Epidermal melanocyte (primary cell): ENCODE results near the gene SCAF1.

ENCODE experiments used
- DNase-seq: peaks from one replicate; pipeline ENCODE4 v3.0.0; 2011; ENCODE audit warnings: low spot score; ENCODE audit not compliant: insufficient read length

Gene SCAF1

DNA sequence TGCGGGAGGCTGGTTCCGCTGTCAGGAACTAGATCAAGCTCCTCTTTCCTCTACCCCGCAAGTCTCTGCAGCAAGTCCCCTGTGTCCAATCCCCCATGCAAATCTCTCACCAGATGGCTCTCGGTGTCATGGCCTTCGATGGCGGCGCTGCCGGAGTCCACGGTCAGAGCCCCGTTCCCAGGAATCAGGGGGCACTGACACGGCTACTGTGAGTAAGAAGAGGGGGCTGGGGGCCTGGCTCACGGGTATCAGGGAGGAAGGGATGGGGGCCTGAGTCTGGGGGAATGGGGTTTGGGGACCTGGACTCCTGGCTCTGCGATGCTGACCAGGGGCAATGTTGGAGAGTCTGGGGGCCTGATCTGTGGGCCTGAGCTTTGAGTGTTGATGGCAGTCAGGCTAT, 4.0 kb downstream of the SCAF1 start:
- DNase-seq: no peak

DNA sequence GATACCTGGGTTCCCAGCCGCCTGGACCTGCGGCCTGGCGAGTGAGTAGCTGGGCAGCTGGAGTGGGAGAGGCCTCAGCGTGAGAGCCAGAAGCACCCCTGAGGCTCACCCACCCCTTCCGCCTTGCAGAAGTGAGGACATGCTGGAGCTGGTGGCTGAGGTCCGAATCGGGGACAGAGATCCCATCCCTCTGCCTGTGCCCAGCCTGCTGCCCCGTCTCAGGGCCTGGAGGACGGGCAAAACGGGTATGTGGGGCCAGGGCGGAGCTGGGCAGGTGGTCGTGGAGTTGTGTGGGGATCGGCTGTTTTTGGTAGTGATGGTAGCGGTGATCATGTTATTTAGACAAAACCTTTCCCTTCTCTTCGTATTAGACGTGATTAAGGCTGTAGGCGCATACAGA, 4.6 kb downstream of the SCAF1 start:
- no peak for DNase-seq

DNA sequence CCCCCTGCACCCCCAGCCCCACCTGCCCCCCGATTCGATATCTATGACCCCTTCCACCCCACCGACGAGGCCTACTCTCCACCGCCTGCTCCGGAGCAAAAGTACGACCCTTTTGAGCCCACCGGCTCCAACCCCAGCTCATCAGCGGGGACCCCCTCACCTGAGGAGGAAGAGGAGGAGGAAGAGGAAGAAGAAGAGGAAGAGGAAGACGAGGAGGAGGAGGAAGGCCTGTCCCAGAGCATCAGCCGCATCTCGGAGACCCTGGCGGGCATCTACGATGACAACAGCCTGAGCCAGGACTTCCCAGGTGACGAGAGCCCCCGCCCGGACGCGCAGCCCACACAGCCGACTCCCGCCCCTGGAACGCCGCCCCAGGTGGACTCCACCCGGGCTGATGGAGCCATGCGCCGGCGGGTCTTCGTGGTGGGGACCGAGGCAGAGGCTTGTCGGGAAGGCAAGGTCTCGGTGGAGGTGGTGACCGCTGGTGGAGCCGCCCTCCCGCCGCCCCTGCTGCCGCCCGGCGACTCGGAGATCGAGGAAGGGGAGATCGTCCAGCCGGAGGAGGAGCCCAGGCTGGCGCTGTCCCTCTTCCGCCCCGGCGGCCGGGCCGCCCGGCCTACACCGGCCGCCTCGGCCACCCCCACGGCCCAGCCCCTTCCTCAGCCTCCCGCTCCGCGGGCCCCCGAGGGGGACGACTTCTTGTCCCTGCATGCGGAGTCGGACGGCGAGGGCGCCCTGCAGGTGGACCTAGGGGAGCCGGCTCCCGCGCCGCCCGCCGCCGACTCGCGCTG, 9.2 kb downstream of the SCAF1 start:
- DNase-seq: no peak

DNA sequence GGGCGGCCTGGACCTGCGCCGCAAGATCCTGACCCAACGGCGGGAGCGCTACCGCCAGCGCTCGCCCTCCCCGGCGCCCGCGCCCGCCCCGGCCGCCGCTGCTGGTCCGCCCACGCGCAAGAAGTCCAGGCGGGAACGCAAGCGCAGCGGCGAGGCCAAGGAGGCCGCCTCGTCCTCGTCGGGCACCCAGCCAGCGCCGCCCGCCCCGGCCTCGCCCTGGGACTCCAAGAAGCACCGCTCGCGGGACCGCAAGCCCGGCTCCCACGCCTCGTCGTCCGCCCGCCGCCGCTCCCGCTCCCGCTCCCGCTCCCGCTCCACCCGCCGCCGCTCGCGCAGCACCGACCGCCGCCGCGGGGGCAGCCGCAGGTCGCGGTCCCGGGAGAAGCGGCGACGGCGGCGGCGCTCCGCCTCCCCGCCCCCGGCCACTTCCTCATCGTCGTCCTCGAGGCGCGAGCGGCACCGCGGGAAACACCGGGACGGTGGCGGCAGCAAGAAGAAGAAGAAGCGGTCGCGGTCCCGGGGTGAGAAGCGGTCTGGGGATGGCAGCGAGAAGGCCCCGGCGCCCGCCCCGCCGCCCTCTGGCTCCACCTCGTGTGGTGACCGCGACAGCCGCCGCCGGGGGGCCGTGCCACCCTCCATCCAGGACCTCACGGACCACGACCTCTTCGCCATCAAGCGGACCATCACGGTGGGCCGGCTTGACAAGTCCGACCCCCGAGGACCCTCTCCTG, 10.0 kb downstream of the SCAF1 start:
- DNase-seq: no peak

DNA sequence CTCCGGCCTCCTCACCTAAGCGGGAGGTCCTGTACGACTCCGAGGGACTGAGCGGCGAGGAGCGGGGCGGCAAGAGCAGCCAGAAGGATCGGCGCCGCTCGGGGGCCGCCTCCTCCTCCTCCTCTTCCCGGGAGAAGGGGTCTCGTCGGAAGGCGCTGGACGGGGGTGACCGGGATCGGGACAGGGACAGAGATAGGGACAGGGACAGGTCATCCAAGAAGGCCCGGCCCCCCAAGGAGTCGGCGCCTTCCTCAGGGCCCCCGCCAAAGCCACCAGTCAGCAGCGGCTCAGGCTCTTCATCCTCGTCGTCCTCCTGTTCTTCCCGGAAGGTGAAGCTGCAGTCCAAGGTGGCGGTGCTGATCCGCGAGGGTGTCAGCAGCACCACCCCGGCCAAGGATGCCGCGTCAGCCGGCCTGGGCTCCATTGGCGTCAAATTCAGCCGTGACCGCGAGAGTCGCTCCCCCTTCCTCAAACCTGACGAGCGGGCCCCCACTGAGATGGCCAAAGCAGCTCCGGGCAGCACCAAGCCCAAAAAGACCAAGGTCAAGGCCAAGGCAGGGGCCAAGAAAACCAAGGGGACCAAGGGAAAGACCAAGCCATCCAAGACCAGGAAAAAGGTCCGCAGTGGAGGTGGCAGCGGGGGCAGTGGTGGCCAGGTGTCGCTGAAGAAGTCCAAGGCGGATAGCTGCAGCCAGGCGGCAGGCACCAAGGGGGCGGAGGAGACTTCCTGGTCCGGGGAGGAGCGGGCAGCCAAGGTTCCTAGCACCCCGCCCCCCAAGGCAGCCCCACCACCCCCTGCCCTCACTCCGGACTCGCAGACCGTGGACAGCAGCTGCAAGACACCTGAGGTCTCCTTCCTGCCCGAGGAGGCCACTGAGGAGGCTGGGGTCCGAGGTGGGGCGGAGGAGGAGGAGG, 10.8 kb downstream of the SCAF1 start:
- DNase-seq: no peak

DNA sequence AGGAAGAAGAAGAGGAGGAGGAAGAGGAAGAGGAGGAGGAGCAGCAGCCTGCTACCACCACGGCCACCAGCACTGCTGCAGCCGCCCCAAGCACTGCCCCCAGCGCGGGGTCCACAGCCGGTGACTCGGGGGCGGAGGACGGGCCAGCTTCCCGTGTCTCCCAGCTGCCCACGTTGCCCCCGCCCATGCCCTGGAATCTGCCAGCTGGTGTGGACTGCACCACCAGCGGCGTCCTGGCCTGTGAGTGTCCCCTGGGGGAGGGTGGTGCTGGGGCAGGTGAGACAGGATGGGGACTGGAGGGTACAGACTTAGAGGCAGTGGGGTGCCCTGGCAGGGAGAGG, 11.4 kb downstream of the SCAF1 start:
- DNase-seq: no peak

DNA sequence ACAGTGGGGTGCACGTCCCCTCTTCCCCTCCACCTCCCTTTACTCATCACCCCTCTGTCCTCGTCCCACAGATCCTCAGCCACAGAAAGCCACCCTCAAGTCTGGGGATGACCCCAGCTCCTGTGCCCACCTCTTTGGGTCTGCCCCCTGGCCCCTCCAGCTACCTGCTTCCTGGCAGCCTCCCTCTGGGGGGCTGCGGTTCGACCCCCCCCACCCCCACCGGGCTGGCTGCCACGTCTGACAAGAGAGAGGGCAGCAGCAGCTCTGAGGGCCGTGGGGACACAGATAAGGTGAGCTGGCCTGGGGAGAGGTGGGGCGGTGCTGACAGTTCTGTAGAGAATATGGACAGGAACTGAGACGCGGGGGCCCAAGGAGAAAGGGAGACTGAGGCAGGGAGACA, 12.6 kb downstream of the SCAF1 start:
- DNase-seq: no peak

DNA sequence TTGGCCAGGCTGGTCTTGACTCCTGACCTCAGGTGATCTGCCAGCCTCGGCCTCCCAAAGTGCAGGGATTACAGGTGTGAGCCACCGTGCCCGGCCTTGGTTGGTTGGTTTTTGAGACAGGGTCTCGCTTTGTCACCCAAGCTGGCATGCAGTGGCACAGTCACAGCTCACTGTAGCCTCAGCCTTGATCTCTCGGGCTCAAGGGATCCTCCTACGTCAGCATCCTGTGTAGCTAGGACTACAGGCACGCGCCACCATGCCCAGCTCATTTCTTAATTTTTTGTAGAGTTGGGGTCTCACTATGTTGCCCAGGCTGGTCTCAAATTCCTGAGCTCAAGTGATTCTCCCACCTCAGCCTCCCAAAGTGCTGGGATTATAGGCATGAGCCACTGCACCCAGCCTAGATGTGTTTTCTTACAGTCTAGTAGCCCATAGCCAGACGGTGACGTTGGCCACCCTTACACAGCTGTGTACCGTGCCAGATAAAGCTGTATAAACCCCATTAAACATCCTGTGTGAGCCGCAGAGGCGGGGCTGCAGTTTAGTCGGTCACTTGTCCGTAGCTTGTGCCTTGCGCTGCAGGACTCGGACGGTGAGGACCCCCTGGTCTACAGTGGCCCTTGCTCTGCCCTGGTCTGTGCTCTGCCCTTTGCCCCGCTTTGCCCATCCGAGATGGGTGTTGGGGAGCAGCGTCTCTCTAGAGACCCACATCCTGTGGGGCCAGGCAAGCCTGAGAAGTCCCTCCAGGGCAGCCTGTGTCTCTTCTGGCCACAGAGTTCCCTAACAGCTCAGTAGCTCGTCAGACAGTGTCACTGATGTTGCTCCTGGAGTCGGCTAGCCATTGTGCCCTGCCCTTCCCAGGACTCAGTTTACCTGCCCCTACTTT, 13.8 kb downstream of the SCAF1 start:
- DNase-seq: no peak

DNA sequence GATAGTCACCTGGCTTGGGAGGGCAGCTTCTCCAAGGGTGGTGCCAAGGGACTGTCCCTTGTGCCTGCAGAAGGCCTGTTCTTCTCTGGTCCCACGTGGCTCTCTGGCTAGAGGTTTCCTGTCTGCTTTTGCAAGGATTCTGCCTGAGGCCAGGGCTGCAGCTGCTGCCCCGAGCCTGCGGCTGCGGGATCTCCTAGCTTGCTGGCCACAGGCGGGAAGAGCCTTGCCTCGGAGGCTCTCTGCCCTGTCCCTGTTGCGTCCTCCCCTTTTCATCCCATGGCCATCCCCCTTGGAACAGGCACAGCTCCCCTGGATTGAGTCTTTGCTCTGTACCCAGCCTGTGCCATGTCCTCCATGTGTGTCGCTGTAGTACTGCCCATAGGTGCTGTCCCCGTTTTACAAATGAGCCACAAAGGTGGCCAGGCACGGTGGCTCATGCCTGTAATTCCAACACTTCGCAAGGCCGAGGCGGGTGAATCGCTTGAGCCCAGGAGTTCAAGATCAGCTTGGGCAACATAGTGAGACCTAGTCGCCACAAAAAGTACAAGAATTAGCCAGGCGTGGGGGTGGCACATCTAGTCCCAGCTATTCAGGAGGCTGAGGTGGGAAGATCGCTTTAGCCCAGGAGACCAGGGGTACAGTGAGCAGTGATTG, 14.6 kb downstream of the SCAF1 start:
- no peak for DNase-seq

DNA sequence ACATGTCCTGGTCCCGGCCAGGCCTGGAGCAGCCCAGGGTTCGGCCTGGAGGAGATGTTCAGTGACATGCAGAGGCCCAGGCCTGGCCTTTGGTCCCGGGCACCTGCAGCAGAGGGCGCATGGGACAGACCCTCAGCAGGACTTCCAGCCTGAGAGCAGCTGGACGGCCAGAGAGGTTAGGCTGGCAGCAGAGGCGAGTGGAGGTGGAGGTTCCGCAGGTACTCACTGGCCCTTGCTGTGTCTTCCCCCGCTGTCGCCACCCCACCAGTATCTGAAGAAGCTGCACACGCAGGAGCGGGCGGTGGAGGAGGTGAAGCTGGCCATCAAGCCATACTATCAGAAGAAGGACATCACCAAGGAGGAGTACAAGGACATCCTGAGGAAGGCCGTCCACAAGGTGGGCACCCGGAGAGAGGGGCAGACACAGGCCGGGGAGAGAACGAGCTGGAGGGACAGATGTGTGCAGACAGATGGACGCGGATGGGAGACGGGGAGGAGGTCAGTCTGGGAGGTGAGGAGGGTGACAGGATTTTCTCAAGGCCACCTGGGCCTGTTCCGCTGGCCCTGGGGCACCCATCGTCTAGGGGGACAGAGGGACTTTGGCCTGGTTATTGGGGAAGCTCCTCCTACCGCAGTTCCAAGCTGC, 15.6 kb downstream of the SCAF1 start:
- no peak for DNase-seq

DNA sequence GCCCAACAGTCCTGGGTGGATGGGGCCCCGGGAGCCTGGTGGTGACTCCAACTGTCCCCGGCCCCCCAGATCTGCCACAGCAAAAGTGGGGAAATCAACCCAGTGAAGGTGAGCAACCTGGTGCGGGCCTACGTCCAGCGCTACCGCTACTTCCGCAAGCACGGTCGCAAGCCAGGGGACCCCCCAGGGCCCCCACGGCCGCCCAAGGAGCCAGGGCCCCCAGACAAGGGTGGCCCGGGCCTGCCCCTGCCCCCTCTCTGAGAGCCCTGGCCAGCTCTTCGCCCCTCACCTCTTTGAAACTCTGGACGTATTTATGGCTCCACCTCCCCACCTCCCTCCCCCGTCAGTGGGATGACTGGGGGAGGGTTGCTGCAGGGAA, 16.1 kb downstream of the SCAF1 start:
- DNase-seq: no peak

DNA sequence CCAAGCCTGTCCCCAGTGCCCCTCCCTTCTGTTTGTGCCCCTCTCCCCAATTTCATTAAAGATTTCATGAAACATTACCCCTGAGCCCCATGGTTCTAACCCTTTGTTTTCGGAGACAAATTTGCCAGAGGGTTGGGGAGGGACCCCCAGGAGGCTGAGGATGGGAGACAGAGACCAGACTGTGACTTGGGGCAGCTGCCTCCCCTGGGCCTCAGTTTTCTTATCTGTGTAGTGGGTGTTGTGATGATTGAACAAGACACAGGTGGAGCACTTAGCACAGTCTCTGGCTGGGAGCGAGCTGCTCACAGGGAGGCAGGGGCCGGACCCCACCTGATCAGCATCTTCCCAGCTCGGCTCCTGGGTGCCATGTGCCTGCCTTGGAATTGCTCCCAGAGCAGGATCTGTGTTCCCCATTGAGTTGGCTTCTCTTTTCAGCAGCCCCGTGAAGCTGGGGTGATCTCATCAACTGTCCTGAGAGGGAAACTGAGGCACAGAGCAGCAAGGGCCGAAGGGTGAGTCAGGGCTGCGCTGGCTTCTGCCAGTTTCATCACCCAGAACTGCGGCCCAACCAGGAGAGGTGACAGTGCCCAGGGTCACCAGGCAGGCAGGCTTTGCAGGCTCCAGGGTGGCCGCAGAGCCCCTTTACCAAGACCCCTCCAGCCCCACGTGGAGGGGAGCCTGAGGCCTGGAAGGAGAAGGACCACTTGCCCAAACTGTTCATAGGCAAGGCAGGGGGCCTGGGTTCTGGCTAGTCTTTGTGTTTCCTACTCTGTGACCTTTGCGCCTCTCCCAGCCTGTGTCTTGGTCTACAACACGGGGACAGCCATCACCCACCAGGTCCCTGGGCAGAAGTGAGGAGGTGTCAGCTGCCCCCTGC, 16.8 kb downstream of the SCAF1 start:
- no peak for DNase-seq

DNA sequence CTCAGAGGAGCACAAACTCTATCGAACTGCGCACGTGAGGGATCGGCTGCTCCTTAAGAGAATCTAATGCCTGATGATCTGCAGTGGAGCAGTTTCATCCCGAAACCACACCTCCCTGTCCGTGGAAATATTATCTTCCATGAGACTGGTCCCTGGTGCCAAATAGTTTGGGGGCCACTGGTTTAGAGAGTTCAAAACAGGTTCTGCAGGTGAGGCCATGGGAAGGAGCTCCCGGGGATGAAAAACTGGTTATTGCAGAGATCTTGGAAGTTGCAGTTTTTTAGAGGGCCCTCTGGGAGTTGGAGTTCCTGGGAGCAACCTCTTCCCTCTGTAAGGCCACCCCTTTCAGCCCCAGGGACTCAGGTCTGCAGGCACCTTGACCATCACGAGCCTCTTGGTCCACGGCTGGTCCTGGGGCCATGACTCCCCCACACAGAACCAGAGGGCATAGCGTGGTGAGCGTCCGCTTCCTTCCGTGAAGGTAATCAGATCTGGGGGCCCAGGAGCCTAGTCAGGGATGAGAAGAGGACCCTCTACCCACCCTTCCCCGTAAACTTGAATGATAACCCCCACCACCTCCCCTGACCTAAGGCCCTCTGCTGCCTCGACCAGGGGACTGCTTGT, 18.4 kb downstream of the SCAF1 start:
- no peak for DNase-seq

DNA sequence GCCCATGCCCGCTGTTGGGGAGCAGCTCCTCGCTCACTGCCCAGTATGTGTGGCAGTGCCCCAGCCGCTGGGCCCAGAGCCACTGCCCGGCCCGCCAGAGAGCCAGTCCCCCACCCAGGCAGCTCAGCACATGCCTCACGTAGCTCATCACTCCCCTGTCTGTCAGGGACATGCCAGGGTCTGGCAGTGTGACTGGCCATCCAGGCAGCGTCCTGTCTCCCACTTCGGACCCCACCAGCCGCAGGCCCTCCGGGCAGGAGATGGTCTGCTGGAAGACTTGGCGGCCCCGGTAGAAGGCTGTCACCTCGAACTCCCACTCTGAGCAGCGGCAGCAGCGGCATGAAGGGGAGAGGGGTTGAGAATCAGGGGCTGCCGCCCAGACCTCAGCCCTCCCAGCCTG, 20.0 kb downstream of the SCAF1 start:
- no peak for DNase-seq

DNA sequence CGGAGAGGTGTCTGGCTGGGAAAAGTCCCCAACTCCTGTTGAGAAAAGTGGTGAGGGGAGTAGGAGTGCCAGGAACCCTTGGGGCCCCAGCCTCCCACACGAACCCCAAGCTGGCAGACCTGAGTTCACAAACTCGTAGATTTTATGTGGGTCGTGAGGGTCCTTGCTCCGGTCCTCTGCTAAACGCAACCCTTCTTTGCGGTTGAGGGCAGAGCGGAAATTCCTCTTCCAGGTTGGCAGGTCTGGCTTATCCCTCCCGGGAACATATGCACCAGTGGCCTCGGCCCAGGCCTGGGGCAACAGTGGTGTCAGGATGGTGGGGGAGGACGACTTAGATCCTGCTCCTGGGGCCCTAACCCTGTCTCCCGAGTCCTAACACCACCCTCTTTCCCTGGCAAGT, 21.2 kb downstream of the SCAF1 start:
- DNase-seq: no peak

DNA sequence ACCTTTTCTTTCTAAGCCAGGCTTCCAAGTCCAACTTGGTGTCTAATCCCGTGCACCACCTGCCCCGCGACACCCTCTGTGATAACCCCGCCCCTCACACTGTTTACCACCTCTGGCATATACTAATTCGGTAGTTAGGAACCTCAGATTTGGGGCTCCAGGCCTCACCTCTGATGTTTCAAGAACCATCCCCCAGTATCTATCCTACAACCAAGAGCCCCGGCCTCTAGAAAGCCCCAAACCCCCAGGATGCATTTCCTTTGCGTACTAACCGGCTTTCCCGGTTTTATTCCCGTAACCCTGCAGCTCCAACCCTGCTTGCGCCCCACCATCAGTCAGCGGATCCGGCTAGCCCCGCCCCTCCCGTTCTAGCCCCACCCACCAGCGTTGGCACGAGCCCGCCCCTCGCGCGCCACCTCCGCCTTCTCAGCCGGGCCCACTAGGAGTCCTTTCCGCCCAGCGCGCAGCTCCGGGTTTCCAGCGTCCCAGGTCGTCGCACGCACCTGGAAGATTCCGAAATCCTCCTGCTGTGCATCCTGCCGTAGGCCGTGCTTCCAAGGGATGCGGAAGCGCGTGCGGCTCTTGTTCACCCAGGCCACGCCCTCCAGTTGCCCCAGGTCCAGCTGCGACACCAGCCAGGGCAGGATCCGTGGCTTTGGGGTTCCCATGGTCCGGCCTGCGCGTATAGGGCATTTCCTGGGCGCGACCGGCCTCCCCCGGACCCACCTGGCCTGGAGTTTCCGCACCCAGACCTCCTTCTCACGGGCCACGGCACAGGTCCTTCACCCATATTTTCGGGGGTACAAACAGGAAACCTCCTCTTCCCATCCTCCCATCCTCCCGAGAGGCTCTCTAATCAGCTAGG, 22.4 kb downstream of the SCAF1 start:
- DNase-seq: peak; percentile 97

DNA sequence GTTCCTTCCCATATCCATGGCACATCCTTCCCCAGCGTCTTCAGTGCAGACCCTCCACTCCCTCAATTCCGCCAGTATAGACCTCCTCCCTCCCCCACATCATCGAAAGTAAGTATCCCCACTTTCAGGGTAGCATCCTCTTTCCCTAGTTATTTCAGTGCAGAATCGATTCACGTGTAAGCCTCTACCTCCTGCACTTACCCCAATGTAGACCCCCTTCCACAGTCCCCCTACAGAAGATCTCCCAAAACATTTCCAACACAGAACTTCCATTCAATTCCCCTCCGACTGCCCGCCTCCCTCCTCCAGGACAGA, 23.0 kb downstream of the SCAF1 start:
- DNase-seq: no peak
